ENCODE measurements around the gene C11orf68.

C11orf68 gene

DNA sequence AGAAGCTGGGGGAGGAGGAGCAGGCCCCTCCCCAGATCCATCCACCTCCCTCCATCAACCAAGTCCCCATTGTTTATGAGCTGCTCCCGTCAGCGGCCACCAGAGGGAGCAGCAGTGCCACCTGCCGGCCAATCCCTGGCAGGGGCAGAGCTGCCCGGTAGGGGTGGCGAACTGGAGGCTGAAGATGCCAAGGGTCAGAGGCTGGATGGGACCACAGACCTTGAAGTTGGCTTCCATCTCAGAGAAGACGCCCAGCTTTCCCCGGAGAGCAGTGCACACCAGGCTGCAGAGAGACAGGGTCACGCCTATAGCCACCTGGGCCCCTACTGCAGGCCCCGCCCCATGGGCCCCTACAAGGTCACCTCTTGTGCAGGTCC lies 34.2 kb downstream of the C11orf68 start:
- H3K9ac ChIP-seq (ENCODE audit: low read length): no peak overlapping the region
- H3K9me3 ChIP-seq (ENCODE audit: control insufficient read depth, low read depth, low read length): no peaks in the 10 kb centered on the region
- peaks cover 32% of the 10 kb centered on the region for H3K36me3 ChIP-seq (ENCODE audit: control insufficient read depth, low read depth, low read length)
- H3K27ac ChIP-seq (ENCODE audit: low read length): no peak overlapping the region
- no peak overlapping the region for H3K4me3 ChIP-seq (ENCODE audit: low read length)
- H3K27me3 ChIP-seq (ENCODE audit: control insufficient read depth, insufficient read depth, low read length): peaks cover 8% of the 10 kb centered on the region
- peaks cover 2% of the 10 kb centered on the region for H3K4me1 ChIP-seq (ENCODE audit: control insufficient read depth, low read depth, low read length)

DNA sequence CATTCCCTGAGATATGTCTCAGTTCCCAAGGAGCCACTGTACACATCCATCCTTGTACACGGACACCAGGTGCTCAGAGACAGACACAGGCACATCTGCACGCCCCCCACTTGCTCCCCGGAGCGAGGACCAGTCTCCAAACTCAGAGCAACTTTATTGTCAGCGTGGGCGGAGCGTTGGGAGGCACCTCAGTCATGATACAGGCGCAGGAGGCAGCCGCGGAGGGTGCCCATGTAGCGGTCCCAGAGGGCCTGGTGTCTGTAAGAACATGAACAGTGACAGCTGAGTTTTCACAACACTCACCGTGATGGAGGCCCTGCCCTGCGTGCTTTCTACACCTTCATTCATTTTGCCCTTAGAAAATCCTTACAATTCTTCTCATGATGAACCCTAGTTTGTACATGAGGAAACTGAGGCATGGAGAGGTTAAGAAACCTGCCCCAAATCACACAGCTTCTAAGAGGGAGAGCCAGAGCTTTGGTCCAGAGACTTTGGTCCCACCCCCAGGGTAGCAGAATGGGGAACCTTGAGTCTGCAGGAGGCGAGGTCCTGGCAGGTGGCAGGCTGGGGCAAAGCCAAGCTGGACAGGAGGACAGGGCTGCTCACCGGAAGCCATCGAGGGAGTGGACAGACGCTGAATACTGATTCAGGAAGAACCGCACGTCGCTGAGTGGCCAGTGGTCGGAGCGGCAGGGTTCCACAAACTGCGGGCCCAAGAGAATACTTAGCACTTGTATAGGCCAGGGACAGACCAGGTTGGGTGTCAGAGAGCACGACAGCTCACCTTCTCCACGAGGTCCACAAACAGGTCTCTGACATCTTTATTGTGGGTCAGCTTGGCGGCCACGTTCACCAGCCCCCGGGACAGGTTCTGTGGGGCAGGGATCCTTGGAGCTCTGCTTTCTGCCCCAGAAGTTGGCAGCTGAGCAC lies 34.8 kb downstream of the C11orf68 start:
- no peak overlapping the region for H3K9ac ChIP-seq (ENCODE audit: low read length)
- peaks cover 32% of the 10 kb centered on the region for H3K36me3 ChIP-seq (ENCODE audit: control insufficient read depth, low read depth, low read length)
- H3K9me3 ChIP-seq (ENCODE audit: control insufficient read depth, low read depth, low read length): no peaks in the 10 kb centered on the region
- H3K27ac ChIP-seq (ENCODE audit: low read length): no peak overlapping the region
- peaks cover 2% of the 10 kb centered on the region for H3K27me3 ChIP-seq (ENCODE audit: control insufficient read depth, insufficient read depth, low read length)
- no peak overlapping the region for H3K4me3 ChIP-seq (ENCODE audit: low read length)
- no peaks in the 10 kb centered on the region for H3K4me1 ChIP-seq (ENCODE audit: control insufficient read depth, low read depth, low read length)

GRCh38 chr11:65883058-65883761 lies 35.7 kb downstream of the C11orf68 start:
- H3K27me3 ChIP-seq (ENCODE audit: control insufficient read depth, insufficient read depth, low read length): no peaks in the 10 kb centered on the region
- H3K4me1 ChIP-seq (ENCODE audit: control insufficient read depth, low read depth, low read length): no peaks in the 10 kb centered on the region
- no peak overlapping the region for H3K9ac ChIP-seq (ENCODE audit: low read length)
- peaks cover 32% of the 10 kb centered on the region for H3K36me3 ChIP-seq (ENCODE audit: control insufficient read depth, low read depth, low read length)
- H3K4me3 ChIP-seq (ENCODE audit: low read length): no peak overlapping the region
- no peak overlapping the region for H3K27ac ChIP-seq (ENCODE audit: low read length)
- H3K9me3 ChIP-seq (ENCODE audit: control insufficient read depth, low read depth, low read length): no peaks in the 10 kb centered on the region

DNA sequence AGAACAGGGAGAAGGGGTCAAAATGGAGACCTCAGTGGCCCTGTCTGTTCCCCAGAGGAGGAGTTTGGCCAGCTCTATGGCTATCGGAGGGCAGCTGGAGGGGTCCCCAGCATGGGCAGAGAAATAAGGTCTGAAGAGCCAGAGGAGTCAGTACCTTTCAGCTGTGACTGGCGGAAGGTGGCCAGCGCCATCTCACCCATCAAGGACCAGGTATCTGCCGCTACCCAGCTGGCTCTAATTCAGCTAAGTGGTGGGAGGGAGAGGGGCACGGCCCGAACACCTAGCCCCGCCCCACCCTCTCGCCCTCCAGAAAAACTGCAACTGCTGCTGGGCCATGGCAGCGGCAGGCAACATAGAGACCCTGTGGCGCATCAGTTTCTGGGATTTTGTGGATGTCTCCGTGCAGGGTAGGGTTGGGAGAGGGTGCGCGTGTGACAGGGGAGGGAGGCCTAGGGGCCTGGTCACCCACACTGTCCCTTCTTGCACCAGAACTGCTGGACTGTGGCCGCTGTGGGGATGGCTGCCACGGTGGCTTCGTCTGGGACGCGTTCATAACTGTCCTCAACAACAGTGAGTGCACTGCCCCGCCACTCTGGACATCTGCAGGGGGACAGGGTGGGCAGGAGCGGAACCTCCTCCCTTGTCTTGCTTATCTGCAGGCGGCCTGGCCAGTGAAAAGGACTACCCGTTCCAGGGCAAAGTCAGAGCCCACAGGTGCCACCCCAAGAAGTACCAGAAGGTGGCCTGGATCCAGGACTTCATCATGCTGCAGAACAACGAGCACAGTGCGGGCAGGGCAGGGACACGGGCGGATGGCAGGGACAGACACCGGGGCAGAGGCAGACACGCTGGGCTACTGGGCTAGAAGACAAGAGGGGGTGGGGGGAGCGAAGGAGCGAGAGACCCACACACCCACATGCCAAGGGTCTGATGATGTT lies 36.5 kb downstream of the C11orf68 start:
- H3K4me3 ChIP-seq (ENCODE audit: low read length): no peak overlapping the region
- H3K27ac ChIP-seq (ENCODE audit: low read length): no peak overlapping the region
- no peaks in the 10 kb centered on the region for H3K4me1 ChIP-seq (ENCODE audit: control insufficient read depth, low read depth, low read length)
- H3K27me3 ChIP-seq (ENCODE audit: control insufficient read depth, insufficient read depth, low read length): no peaks in the 10 kb centered on the region
- peaks cover 32% of the 10 kb centered on the region for H3K36me3 ChIP-seq (ENCODE audit: control insufficient read depth, low read depth, low read length)
- no peak overlapping the region for H3K9ac ChIP-seq (ENCODE audit: low read length)
- no peaks in the 10 kb centered on the region for H3K9me3 ChIP-seq (ENCODE audit: control insufficient read depth, low read depth, low read length)

DNA sequence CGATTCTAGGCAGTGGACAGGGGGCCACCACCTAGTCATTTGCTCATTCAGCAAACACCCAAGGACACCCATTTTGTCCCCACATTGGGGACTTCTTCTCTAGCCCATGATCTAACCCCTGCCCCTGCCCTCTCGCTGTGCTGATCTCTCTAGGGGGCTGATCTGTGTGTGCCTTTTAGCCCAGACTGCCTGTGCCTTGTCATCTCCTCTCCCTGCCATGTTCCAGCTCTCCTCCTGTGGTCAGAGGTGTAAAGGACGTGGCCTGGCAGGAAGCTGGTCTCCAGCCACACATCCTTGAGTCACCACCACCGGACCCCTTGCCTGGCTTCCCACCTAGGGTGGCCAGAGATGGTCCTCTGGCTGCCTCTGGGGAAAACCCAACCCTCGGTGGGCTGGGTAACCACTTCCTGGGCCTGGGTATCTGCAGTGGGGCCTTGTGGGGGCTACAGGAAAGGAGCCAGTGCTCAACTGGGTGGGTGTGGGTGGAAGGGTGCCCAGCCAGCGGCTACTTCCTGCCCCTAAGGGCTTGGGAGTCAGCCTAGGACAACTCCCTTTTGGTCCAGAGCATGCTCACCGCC lies 37.9 kb downstream of the C11orf68 start:
- Histone ChIP-seq H3K9ac (ENCODE audit: low read length) (no peak overlapping the region), H3K27me3 (ENCODE audit: control insufficient read depth, insufficient read depth, low read length) (no peaks in the 10 kb centered on the region), H3K27ac (ENCODE audit: low read length) (no peak overlapping the region), H3K9me3 (ENCODE audit: control insufficient read depth, low read depth, low read length) (no peaks in the 10 kb centered on the region), H3K36me3 (ENCODE audit: control insufficient read depth, low read depth, low read length) (peaks cover 25% of the 10 kb centered on the region), H3K4me1 (ENCODE audit: control insufficient read depth, low read depth, low read length) (no peaks in the 10 kb centered on the region), H3K4me3 (ENCODE audit: low read length) (no peak overlapping the region)

- H3K27ac ChIP-seq (ENCODE audit: low read length): no peak overlapping the region
- no peak overlapping the region for H3K9ac ChIP-seq (ENCODE audit: low read length)
- H3K36me3 ChIP-seq (ENCODE audit: control insufficient read depth, low read depth, low read length): peaks cover 17% of the 10 kb centered on the region
- no peaks in the 10 kb centered on the region for H3K27me3 ChIP-seq (ENCODE audit: control insufficient read depth, insufficient read depth, low read length)
- no peaks in the 10 kb centered on the region for H3K9me3 ChIP-seq (ENCODE audit: control insufficient read depth, low read depth, low read length)
- H3K4me3 ChIP-seq (ENCODE audit: low read length): no peak overlapping the region
- no peaks in the 10 kb centered on the region for H3K4me1 ChIP-seq (ENCODE audit: control insufficient read depth, low read depth, low read length)
Observed at GRCh38 chr11:65880027-65880426, 38.8 kb downstream of the C11orf68 start.

DNA sequence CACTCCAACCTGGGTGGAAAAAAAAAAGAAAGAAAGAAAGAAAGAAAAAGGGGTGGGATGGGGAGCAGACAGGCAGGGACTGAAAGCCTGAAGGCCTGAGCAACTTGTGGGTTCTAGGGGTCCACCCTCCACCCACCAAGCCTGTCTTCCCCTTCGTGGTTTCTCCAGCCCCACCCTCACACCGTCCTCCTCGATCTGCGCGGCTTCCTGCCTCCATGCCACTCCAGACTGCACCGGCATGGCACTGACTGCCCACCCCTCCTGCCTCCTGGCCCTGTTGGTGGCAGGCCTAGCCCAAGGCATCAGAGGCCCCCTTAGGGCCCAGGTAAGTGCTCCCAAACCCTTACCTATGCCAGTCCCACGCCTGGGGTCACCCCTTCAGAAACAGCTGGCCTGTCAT lies 39.2 kb downstream of the C11orf68 start, which contains the start of gene CTSW:
Gene CTSW (plus strand): TSS at position 221 of the 400 bp plus-strand sequence. CDS start 18 bp downstream, at position 239.
- H3K27ac ChIP-seq (ENCODE audit: low read length): no peak within 1 kb of the TSS
- H3K36me3 ChIP-seq (ENCODE audit: control insufficient read depth, low read depth, low read length): peaks cover 15% of the 10 kb centered on the region
- no peak within 1 kb of the TSS for H3K4me3 ChIP-seq (ENCODE audit: low read length)
- H3K27me3 ChIP-seq (ENCODE audit: control insufficient read depth, insufficient read depth, low read length): no peaks in the 10 kb centered on the region
- H3K9ac ChIP-seq (ENCODE audit: low read length): no peak within 1 kb of the TSS
- H3K9me3 ChIP-seq (ENCODE audit: control insufficient read depth, low read depth, low read length): no peaks in the 10 kb centered on the region
- no peaks in the 10 kb centered on the region for H3K4me1 ChIP-seq (ENCODE audit: control insufficient read depth, low read depth, low read length)

DNA sequence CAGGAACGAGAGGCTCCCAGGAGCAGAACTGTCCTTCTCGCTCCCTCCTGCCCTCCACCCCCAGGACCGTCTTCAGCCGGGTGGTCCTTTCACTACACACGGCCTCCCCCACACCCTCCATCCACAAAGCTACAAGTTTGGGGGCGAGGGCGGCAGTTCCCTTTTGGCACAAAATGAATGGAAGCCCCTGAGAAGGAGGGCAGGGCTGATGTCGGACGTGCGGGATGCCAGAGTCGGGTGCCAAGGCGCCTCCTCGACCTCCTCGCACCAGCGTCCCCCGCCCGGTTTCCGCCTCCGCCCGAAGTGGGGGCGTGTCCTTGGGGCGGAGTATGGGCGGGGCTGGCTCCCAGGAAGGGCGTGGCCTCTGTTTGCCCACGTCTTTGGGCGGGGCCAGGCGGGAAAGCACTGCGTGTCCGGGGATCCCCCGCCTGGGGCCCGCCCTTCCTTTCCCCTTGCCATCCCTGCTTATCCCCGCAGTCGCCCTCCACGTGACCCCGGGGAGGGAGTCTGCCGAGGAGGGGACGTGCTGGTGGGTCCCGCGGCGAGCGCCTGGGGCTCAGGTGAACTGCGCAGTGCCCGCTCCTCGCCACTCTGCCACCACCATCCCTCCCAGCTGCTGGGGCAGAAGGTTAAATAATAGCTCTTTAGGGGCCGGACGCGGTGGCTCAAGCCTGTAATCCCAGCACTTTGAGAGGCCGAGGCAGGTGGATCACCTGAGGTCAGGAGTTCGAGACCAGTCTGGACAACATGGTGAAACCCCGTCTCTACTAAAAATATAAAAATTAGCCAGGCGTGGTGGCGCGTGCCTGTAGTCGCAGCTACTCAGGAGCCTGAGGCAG lies 45.3 kb downstream of the C11orf68 start:
- H3K9ac ChIP-seq (ENCODE audit: low read length): peak overlapping the region; percentile 22
- no peak overlapping the region for H3K27ac ChIP-seq (ENCODE audit: low read length)
- peak overlapping the region; percentile 75 for H3K4me3 ChIP-seq (ENCODE audit: low read length)

DNA sequence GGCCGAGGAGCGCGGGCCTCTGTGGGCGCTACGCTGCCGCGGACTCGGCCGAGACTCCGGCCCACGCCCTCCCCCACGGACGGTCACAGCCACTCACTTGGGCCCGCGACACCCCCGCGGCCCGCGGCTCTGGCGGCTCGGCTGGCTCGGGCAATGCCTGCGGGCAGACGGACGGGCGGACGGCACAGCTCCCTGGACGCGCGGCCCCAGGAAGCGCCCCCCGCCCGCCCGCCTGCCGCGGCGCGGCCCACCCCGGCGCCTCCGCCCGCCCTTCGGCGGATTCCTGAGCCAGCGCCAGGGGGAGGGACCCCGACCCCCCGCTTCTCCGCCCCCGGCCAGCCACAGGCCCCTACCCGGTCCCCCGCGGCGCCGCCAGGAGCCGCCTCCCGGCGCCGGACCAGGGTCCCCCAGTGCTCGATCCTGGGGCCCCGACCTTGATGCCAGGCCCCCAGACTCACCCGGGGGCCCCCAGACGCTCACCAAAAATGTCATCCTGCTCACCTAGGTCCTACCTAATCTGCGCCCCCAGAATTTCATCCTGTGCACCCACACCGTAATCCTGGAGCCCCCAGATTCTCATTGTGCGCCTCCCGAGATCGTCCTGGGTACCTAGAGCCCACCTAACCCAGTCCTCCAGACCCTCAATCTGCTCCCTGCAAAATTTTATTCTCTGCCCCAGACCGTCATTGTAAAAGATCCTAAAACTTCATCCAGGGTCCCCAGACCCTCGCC lies 46.1 kb downstream of the C11orf68 start, which contains the start of gene EFEMP2:
Gene EFEMP2 (minus strand): TSS at position 215 of the 732 bp plus-strand sequence. CDS start 446 bp downstream, outside the sequence.
- Histone ChIP-seq H3K4me1 (ENCODE audit: control insufficient read depth, low read depth, low read length) (peaks cover 4% of the 10 kb centered on the region), H3K9ac (ENCODE audit: low read length) (peak within 1 kb of the TSS; percentile 22), H3K27ac (ENCODE audit: low read length) (no peak within 1 kb of the TSS), H3K9me3 (ENCODE audit: control insufficient read depth, low read depth, low read length) (no peaks in the 10 kb centered on the region), H3K4me3 (ENCODE audit: low read length) (peak within 1 kb of the TSS; percentile 75), H3K36me3 (ENCODE audit: control insufficient read depth, low read depth, low read length) (no peaks in the 10 kb centered on the region), H3K27me3 (ENCODE audit: control insufficient read depth, insufficient read depth, low read length) (peaks cover 17% of the 10 kb centered on the region)

More for the DNA sequence above, 45.3 kb downstream of the C11orf68 start:
- H3K36me3 ChIP-seq (ENCODE audit: control insufficient read depth, low read depth, low read length): no peaks in the 10 kb centered on the region
- H3K4me1 ChIP-seq (ENCODE audit: control insufficient read depth, low read depth, low read length): peaks cover 4% of the 10 kb centered on the region
- peaks cover 17% of the 10 kb centered on the region for H3K27me3 ChIP-seq (ENCODE audit: control insufficient read depth, insufficient read depth, low read length)
- no peaks in the 10 kb centered on the region for H3K9me3 ChIP-seq (ENCODE audit: control insufficient read depth, low read depth, low read length)
